ENCODE data around the gene CDIPT. TPM values are rescaled to one million over a fixed set of nuclear protein-coding genes. Genes with fewer than 3 reads are reported as not detected.

The CDIPT gene
- total RNA-seq, 1 experiment from 2014 or later: 65.5 TPM

DNA sequence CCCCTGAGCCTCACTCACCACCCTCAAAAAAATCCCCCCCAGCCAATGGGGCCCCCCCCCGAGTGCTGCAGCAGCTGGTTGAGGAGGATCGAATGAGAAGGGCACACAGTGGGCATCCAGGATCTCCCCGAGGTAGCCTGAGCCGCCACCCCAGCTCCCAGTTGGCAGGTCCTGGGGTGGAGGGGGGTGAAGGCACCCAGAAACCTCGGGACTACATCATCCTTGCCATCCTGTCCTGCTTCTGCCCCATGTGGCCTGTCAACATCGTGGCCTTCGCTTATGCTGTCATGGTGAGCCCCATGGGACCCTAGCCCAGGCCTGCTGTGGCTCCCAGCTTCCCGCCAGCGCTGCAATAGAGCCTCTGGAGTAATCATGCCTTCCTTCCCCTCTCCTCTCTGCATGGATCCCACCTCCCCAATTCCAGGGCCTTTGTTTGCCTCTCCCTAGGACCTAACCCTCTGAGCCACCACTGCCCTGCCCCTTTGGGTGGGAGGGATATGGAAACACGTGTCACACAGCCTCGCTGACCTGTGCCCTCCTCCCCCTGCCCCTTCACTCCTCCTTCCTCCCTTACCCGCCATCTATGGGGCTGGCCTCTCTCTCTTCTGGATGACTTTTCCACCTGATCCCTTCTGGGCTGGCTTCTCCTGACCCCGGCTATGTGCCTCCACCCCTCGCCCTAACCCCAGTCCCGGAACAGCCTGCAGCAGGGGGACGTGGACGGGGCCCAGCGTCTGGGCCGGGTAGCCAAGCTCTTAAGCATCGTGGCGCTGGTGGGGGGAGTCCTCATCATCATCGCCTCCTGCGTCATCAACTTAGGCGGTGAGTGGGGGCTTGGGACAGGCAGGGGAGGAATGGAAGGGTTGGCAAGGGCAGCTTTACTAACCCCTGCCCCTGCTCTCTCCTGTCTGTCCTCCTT, 49.1 kb downstream of the CDIPT start:
- DNase-seq (ENCODE audit: extremely low read depth, low read depth): no peak

- DNase-seq (ENCODE audit: extremely low read depth, low read depth): no peak
Observed at GRCh38 chr16:29812754-29813643, 50.0 kb downstream of the CDIPT start.

DNA sequence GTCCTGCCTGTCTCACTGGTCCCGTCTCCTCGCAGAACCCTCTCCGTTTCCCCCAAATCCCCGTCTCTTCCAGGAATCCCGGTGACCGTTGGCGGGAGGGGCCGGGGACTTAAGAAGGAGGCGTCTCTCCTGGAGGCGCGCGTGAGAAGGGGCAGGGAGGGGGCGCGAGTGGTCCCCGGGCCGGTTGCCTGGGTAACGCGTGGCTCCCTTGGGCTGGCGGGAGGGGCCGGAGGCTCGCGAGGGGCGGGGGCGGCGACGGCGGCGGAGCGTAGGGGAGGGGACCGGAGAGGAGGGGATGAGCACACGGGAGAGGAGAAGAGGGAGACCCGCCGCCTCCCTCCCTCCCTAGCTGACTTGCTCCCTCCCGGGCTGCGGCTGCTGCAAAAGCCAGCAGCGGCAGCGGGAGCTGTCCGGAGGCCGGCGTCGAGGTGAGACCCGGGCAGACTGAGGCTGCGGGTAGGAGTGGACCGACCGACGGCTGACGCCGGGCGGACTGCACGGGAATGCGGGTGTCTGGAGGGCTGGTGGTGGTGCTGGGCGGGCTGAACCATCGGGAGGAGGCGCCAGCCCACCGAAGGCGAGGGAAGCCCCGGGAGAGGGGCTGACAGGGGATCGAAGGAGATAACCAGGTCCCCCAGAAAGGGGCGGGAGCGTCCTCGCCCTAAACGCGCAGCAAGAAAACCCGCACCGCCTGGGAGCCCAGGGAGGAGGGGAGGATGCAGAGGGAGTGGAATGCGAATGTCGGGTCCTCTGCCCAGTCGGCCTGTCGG, 50.9 kb downstream of the CDIPT start, which contains the start of gene PRRT2:
TSS of gene PRRT2 (plus strand) at position 298 of the 770 bp plus-strand sequence. CDS start 862 bp downstream, outside the sequence.
- no peak for DNase-seq (ENCODE audit: extremely low read depth, low read depth)

- DNase-seq (ENCODE audit: extremely low read depth, low read depth): peak; percentile 96
Observed at GRCh38 chr16:29811170-29811895, 51.7 kb downstream of the CDIPT start.

- DNase-seq (ENCODE audit: extremely low read depth, low read depth): no peak
Observed at GRCh38 chr16:29810699-29811169, 52.3 kb downstream of the CDIPT start.

DNA sequence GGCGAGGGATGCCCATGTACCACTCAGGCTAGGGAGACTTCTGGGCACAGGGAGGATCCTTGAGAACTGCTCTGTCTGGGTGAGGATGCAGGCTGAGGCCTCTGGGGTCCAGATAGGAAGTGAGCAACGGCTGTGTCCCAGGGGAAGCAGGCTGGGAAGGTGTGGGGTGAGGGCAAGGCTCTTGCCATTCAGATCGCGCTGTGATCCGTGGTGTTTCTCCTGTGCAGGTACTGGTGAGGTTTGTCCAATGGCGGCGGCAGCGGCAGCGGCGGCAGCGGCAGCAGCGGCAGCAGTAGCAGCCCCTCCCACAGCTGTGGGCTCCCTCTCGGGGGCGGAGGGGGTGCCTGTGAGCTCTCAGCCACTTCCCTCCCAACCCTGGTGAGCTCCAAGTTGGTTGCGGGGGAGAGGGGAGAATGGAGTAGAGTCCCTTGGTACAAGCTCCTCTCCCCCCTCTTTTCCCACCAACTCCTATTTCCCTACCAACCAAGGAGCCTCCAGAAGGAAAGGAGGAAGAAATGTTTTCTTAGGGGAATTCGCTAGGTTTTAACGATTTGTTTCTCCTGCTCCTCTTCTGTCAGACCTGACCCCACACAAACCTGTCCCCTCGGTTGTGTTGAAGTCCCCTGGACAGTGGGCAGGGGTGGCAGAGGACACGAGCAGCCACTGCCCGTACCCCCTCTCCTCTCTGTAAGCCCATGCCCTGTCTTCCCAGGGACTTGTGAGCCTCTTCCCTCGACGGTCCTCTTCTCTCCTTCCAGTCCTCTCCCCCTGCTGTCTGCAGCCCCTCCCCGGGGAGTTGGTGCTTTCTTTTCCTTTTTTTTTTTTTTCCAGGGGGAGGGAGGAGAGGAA, 53.0 kb downstream of the CDIPT start:
- no peak for DNase-seq (ENCODE audit: extremely low read depth, low read depth)

- no peak for DNase-seq (ENCODE audit: extremely low read depth, low read depth)
Observed at GRCh38 chr16:29809031-29809747, 53.8 kb downstream of the CDIPT start.

Small RNAs within 50 kb of the gene (small RNA-seq; reads per million reads assigned to genes)
- gene AC009133.6: 0 reads per million in 2 experiments
- 0 reads per million in 2 experiments for gene AC120114.4

Other genes with a start within 250 kb of the CDIPT start
- gene SPN, start 200.0 kb downstream of the CDIPT start, total RNA-seq (2014; rRNA removed; shearing (Covaris generic)): not detected in 2 replicates
- 0.42 and 1.7 TPM in 2 replicates for gene QPRT, start 184.0 kb downstream of the CDIPT start, total RNA-seq (2014; rRNA removed; shearing (Covaris generic))
- gene C16orf54, start 117.2 kb downstream of the CDIPT start, total RNA-seq (2014; rRNA removed; shearing (Covaris generic)): not detected in 2 replicates
- not detected in 2 replicates for gene ZG16, start 85.0 kb downstream of the CDIPT start, total RNA-seq (2014; rRNA removed; shearing (Covaris generic))
- 80.3 and 87.9 TPM in 2 replicates for gene KIF22, start 72.5 kb downstream of the CDIPT start, total RNA-seq (2014; rRNA removed; shearing (Covaris generic))
- 206 and 220 TPM in 2 replicates for gene MAZ, start 56.7 kb downstream of the CDIPT start, total RNA-seq (2014; rRNA removed; shearing (Covaris generic))
- gene PRRT2, start 51.0 kb downstream of the CDIPT start, total RNA-seq (2014; rRNA removed; shearing (Covaris generic)): 0.20 and 0.22 TPM in 2 replicates
- 23.3 and 25.8 TPM in 2 replicates for gene PAGR1, start 47.1 kb downstream of the CDIPT start, total RNA-seq (2014; rRNA removed; shearing (Covaris generic))
- 32.9 and 35.9 TPM in 2 replicates for gene MVP, start 42.8 kb downstream of the CDIPT start, total RNA-seq (2014; rRNA removed; shearing (Covaris generic))
- 14.7 and 18.7 TPM in 2 replicates for gene SEZ6L2, start 36.3 kb upstream of the CDIPT start, total RNA-seq (2014; rRNA removed; shearing (Covaris generic))
- 8.5 and 11.6 TPM in 2 replicates for gene ASPHD1, start 37.3 kb upstream of the CDIPT start, total RNA-seq (2014; rRNA removed; shearing (Covaris generic))
- gene KCTD13, start 63.0 kb upstream of the CDIPT start, total RNA-seq (2014; rRNA removed; shearing (Covaris generic)): 20.1 and 24.0 TPM in 2 replicates
- gene TMEM219, start 98.9 kb upstream of the CDIPT start, total RNA-seq (2014; rRNA removed; shearing (Covaris generic)): 67.8 and 68.5 TPM in 2 replicates
- gene TAOK2, start 110.6 kb upstream of the CDIPT start, total RNA-seq (2014; rRNA removed; shearing (Covaris generic)): 20.4 and 22.0 TPM in 2 replicates
- gene HIRIP3, start 132.4 kb upstream of the CDIPT start, total RNA-seq (2014; rRNA removed; shearing (Covaris generic)): 12.2 and 15.0 TPM in 2 replicates
- gene INO80E, start 133.0 kb upstream of the CDIPT start, total RNA-seq (2014; rRNA removed; shearing (Covaris generic)): 81.3 and 87.8 TPM in 2 replicates
- 0.61 and 1.1 TPM in 2 replicates for gene DOC2A, start 147.8 kb upstream of the CDIPT start, total RNA-seq (2014; rRNA removed; shearing (Covaris generic))
- gene C16orf92, start 160.0 kb upstream of the CDIPT start, total RNA-seq (2014; rRNA removed; shearing (Covaris generic)): not detected in 2 replicates
- 0.07 TPM in 1 of 2 replicates, not detected in the other for gene TLCD3B, start 168.0 kb upstream of the CDIPT start, total RNA-seq (2014; rRNA removed; shearing (Covaris generic))
- gene ALDOA, start 202.5 kb upstream of the CDIPT start, total RNA-seq (2014; rRNA removed; shearing (Covaris generic)): 1,739 and 2,065 TPM in 2 replicates
- gene PPP4C, start 212.8 kb upstream of the CDIPT start, total RNA-seq (2014; rRNA removed; shearing (Covaris generic)): 72.1 and 81.6 TPM in 2 replicates
- gene TBX6, start 228.7 kb upstream of the CDIPT start, total RNA-seq (2014; rRNA removed; shearing (Covaris generic)): 0.30 and 0.38 TPM in 2 replicates
- 4.9 and 8.0 TPM in 2 replicates for gene YPEL3, start 233.0 kb upstream of the CDIPT start, total RNA-seq (2014; rRNA removed; shearing (Covaris generic))

Measured in NCI-H460 (cell line).